Thoracic aorta (tissue), 2 donors: ENCODE measurements around the gene DNAJC28. TPM values are rescaled to one million over a fixed set of nuclear protein-coding genes. Genes with fewer than 3 reads are reported as not detected.

Experiments
- ATAC-seq: fragments of 150-250 bp; one replicate; pipeline ENCODE4 v1.8.0; 2017; ENCODE audit warnings: low read depth; ENCODE audit not compliant: insufficient number of reproducible peaks, low FRiP score
- DNase-seq: peaks from one replicate; pipeline ENCODE4 v3.0.0-alpha.2; 2020; ENCODE audit warnings: low spot score
- H3K27ac ChIP-seq, 2 donors: fragments of 200-600 bp; sonication (generic); 1 replicate in 1 of 2; 2 replicates in 1 of 2; pipeline ENCODE4 v1.5.1; 2016; ENCODE audit warnings: mild to moderate bottlenecking in 2 of 2, moderate library complexity in 2 of 2
- H3K27me3 ChIP-seq: fragments of 200-600 bp; sonication (generic); replicated peaks from 2 replicates; pipeline ENCODE4 v1.6.0; 2016; ENCODE audit warnings: mild to moderate bottlenecking; ENCODE audit not compliant: insufficient read depth
- H3K36me3 ChIP-seq: fragments of 200-600 bp; sonication (generic); one replicate; pipeline ENCODE4 v1.5.1; 2016
- H3K4me1 ChIP-seq, 2 donors: fragments of 200-600 bp; sonication (generic); 1 replicate in 1 of 2; 2 replicates in 1 of 2; pipeline versions ENCODE4 v1.5.1 to v1.6.0; 2016; ENCODE audit warnings: low read depth in 2 of 2, mild to moderate bottlenecking in 1 of 2; ENCODE audit not compliant: control insufficient read depth in 1 of 2
- H3K4me3 ChIP-seq: fragments of 200-600 bp; sonication (generic); 2 replicates; pipeline ENCODE4 v1.5.1; 2016; ENCODE audit warnings: mild to moderate bottlenecking
- H3K9me3 ChIP-seq: fragments of 200-600 bp; sonication (generic); 2 replicates; pipeline ENCODE4 v1.5.1; 2016
- total RNA-seq, 2 donors: library from RNA; depleted of rRNA; stranded (reverse); fragments of >200 nt; gene quantifications; one replicate each; pipeline versions ENCODE4 v1.1.0 to v1.2.3, GENCODE V29; 2016
- TF ChIP-seq, protein P1 (sequence below): fragments of 200-600 bp; sonication (generic); IDR thresholded peaks from one replicate; pipeline ENCODE4 v1.5.1; 2019; ENCODE audit warnings: antibody characterized with exemption

DNAJC28 gene
- total RNA-seq, 2 donors from 2014 or later, result 0.42 to 1.5 TPM

- DNase-seq, result no peak
- TF ChIP-seq, protein P1, sequence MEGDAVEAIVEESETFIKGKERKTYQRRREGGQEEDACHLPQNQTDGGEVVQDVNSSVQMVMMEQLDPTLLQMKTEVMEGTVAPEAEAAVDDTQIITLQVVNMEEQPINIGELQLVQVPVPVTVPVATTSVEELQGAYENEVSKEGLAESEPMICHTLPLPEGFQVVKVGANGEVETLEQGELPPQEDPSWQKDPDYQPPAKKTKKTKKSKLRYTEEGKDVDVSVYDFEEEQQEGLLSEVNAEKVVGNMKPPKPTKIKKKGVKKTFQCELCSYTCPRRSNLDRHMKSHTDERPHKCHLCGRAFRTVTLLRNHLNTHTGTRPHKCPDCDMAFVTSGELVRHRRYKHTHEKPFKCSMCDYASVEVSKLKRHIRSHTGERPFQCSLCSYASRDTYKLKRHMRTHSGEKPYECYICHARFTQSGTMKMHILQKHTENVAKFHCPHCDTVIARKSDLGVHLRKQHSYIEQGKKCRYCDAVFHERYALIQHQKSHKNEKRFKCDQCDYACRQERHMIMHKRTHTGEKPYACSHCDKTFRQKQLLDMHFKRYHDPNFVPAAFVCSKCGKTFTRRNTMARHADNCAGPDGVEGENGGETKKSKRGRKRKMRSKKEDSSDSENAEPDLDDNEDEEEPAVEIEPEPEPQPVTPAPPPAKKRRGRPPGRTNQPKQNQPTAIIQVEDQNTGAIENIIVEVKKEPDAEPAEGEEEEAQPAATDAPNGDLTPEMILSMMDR, result no peak
- no peaks in the 10 kb centered on the region for H3K27me3 ChIP-seq
- peaks cover 6 to 8% of the 10 kb centered on the region in 2 donors for H3K4me1 ChIP-seq
- peaks cover 20% of the 10 kb centered on the region for H3K36me3 ChIP-seq
- H3K9me3 ChIP-seq, result no peaks in the 10 kb centered on the region
- no peak overlapping the region for H3K27ac ChIP-seq
- ATAC-seq, result no peak
- H3K4me3 ChIP-seq, result no peak overlapping the region
Observed at GRCh38 chr21:33537212-33537611, 45.7 kb upstream of the DNAJC28 start.

DNA sequence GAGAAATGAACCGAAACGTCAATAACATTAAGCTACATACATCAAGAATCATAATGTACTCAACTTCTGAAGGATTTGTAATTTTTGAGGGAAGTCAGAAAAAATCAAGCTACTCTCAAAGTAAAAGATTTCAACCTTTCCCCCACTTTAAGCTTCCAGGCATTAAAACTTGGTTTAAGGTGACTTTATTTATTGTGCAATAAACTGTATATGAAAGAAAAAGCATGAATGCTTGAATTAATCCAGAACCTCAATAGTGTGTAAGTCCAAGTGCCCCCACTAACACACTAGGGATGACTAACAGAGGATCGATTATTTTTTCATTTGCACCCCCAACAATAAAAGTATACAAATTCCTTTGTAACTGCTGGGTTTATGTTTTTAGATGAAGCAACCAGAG lies 39.5 kb upstream of the DNAJC28 start:
- no peak for ATAC-seq
- Histone ChIP-seq H3K4me3 (no peak overlapping the region), H3K36me3 (peaks cover 40% of the 10 kb centered on the region), H3K27ac (no peak overlapping the region), H3K4me1 (no peaks in the 10 kb centered on the region), H3K27me3 (no peaks in the 10 kb centered on the region), H3K9me3 (no peaks in the 10 kb centered on the region)
- TF ChIP-seq, protein P1, result no peak
- DNase-seq, result no peak

- no peak overlapping the region for H3K27ac ChIP-seq
- DNase-seq, result no peak
- H3K4me1 ChIP-seq, result no peaks in the 10 kb centered on the region
- no peak for ATAC-seq
- H3K9me3 ChIP-seq, result no peaks in the 10 kb centered on the region
- peaks cover 31% of the 10 kb centered on the region for H3K36me3 ChIP-seq
- H3K27me3 ChIP-seq, result no peaks in the 10 kb centered on the region
- TF ChIP-seq, protein P1, result no peak
- no peak overlapping the region for H3K4me3 ChIP-seq
Observed at GRCh38 chr21:33522953-33523349, 31.4 kb upstream of the DNAJC28 start.

DNA sequence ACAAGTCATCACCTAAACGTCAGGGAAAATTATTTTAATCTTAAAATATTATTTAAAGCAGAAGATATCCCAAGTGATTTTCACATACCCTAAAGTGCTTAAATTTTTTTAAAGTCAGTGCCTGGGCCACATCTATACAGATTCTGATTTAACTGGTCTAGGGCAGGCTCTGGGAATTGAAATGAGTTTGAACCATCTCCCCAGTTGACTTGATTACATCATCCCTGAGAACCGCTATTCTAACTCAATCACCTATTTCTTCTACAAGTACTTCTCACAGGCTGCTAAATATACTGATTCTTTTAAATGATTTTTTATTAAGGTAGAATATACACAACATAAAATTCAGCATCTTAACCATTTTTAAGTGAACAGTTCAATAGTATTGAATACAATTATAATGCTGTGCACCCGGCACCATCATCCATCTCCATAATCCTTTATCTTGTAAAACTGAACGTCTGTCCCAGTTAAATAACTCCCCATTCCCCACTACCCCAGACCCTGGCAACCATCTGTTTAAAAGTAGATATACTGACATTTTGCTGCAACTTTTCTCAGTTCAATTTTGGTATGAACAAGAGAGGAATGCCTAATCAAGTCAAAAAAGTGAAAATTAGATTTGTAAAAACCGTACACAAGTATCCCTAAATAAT lies 30.9 kb upstream of the DNAJC28 start:
- Histone ChIP-seq H3K4me1 (no peaks in the 10 kb centered on the region), H3K36me3 (peaks cover 25% of the 10 kb centered on the region), H3K27me3 (no peaks in the 10 kb centered on the region), H3K27ac (no peak overlapping the region), H3K9me3 (no peaks in the 10 kb centered on the region), H3K4me3 (no peak overlapping the region)
- DNase-seq (no peak), ATAC-seq (no peak)
- TF ChIP-seq, protein P1, result no peak

DNA sequence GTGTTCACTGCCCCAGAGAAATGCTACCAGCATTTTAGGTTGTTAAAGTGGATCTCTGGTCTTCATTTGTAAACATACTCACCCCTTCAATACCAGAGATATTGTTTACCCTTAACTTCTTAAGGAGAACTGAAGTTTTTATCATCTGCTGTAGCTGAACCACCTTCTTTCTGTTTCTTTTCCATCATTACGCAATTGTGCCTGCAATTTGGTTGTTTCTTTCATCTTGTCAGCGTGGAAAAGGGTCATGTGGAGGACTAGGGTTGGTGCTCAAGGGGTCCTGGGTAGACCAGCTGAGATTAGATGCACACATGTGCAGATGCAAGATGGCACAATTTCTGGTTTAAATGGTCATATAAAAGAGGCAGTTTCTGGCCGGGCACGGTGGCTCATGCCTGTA lies 27.4 kb upstream of the DNAJC28 start:
- no peaks in the 10 kb centered on the region for H3K4me1 ChIP-seq
- DNase-seq (no peak), ATAC-seq (no peak)
- no peaks in the 10 kb centered on the region for H3K27me3 ChIP-seq
- no peak overlapping the region for H3K27ac ChIP-seq
- peaks cover 23% of the 10 kb centered on the region for H3K36me3 ChIP-seq
- H3K4me3 ChIP-seq, result no peak overlapping the region
- TF ChIP-seq, protein P1, result no peak
- no peaks in the 10 kb centered on the region for H3K9me3 ChIP-seq
